ENCODE measurements around the gene KLF2.

DNA sequence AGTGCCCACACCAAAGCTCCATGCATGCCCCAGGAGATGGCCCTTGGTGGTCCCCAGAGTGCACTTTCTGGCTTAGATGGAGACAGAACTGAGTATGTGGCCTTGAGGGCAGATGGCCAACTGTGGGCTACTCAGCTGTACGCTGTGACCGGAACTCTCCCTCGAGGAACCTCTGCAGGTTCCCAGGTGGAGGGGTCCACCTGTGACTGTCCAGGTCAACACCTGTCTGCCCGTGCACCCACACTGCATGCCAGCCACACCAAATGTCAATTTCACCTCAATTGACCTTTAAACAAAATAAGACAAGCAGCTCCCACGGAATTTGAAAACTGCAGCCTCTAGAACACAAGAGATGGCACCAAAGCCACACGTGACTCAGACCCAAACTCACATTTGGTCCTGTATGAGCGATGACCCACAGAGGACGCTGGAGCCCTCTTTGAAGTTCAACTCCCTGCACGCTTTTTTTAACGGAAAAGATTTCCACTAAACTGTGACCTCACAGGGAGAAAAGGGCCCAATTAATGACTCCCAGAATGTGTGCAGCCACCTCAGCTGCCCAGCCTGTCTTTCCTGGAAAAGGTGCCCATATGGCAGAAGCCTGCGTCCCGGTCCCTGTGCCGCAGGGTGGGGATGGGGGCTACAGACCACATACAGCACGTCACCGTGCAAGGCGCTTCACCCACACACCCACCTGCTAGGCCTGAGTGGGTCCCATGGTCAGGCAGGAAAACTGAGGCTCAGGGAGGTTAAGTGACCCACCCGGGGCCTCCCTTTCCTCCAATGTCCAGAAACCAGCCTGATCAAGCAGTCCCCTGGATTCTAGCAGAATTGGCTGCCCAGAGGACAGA, 47.7 kb downstream of the KLF2 start:
- TF ChIP-seq CTCF (IDR thresholded peaks at IDR 0.05), result no peak
- TF ChIP-seq POLR2AphosphoS5 (IDR thresholded peaks at IDR 0.05), result no peak
- no peak for TF ChIP-seq POLR2A (IDR thresholded peaks at IDR 0.05; ENCODE audit: low read depth)
